Upper lobe of right lung (tissue), 1 donor: Measurements from ENCODE around the gene CDH5. TPM values are rescaled to one million over a fixed set of nuclear protein-coding genes. Genes with fewer than 3 reads are reported as not detected.

Source experiments
- ATAC-seq: fragments of 200-7000 bp; cut with Tn5 transposase; one replicate; pipeline ENCODE4 v1.9.1; 2020; ENCODE audit warnings: mild to moderate bottlenecking, moderate library complexity
- DNase-seq: peaks from one replicate; pipeline ENCODE4 v3.0.0-alpha.2; 2020
- H3K27ac ChIP-seq: fragments of 200-600 bp; one replicate; pipeline ENCODE4 v1.8.0; 2022
- H3K27me3 ChIP-seq: fragments of 200-600 bp; one replicate; pipeline ENCODE4 v1.8.0; 2022; ENCODE audit warnings: mild to moderate bottlenecking
- H3K36me3 ChIP-seq: fragments of 200-600 bp; one replicate; pipeline ENCODE4 v1.8.0; 2022
- H3K4me1 ChIP-seq: fragments of 200-600 bp; one replicate; pipeline ENCODE4 v1.8.0; 2022
- H3K4me3 ChIP-seq: fragments of 200-600 bp; one replicate; pipeline ENCODE4 v1.8.0; 2022; ENCODE audit warnings: mild to moderate bottlenecking
- H3K9me3 ChIP-seq: fragments of 200-600 bp; one replicate; pipeline ENCODE4 v1.8.0; 2022
- intact Hi-C: fragments of 100-400 bp; cut with DNase I; formaldehyde crosslinking; loops from one replicate; pipeline ENCODE4 v1.11.0; 2022
- total RNA-seq: library from RNA; stranded (reverse); fragmentation: NEBNext Ultra II Directional; extraction: Animal tissue kit (Norgen Biotek cat#: 25700); gene quantifications from one replicate; pipeline ENCODE4 v1.2.1, GENCODE V29; 2021
- TF ChIP-seq, protein P1 (sequence below): fragments of 200-600 bp; IDR thresholded peaks from one replicate; pipeline ENCODE4 v1.8.0; 2022; ENCODE audit warnings: antibody characterized with exemption
- donor health status: DM: no; HTN: yes; CAD: no; lungs with severe emphysema.

The CDH5 gene
- total RNA-seq, 1 donor from 2014 or later, result 144 TPM

DNA sequence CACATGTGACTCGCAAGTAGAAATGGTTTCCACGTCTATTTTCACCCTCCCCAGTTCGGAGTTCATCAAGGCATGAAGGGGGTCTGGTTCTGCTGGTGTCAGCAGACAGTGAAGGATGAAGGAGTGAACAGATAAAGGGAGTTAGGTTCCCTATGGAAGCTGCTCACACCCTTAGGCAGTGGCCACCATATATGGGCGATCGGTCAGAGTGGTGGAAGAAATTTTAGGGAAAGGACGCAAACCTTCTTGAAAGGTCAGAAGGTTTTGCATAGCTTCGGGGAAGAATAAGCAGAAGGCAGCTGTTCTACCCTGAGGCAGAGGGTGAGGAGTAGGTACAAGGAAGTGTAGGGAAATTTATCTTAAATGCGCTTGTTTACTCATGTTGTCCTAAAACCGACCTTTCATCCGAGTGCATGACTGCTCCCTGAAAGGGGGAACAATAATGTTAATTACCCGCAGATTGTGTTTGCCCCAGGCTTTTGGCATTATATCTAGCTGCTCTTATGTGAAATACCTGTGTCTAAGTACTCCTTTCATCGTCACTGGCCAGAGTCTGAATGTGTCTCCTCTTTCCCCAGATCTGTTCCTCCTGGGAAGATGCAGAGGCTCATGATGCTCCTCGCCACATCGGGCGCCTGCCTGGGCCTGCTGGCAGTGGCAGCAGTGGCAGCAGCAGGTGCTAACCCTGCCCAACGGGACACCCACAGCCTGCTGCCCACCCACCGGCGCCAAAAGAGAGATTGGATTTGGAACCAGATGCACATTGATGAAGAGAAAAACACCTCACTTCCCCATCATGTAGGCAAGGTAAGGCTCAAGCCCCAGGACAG is 12.5 kb downstream of the CDH5 start:
- no peaks in the 10 kb centered on the region for H3K27me3 ChIP-seq

DNA sequence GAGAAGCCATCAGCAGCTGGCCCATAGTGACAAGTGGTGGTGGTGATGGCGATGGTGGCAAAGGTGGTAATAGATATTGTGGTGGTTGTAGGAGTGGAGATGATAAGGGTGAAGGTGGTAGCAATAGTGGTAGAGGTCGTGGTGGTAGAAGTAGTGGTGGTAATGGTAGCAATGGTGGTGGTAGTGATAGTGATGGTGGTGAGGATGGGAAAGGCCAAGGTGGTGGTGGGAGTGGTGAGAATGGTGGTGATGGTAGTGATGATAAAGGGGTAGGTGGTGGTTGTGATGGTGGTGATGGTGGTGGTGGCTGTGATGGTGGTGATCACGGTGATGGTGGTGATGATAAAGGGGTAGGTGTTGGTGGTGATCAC is 13.1 kb downstream of the CDH5 start:
- H3K27me3 ChIP-seq, result no peaks in the 10 kb centered on the region
- no peak for DNase-seq
- no peaks in the 10 kb centered on the region for H3K36me3 ChIP-seq
- no peak overlapping the region for H3K27ac ChIP-seq
- no peak overlapping the region for H3K4me3 ChIP-seq
- intact Hi-C loops, result no loop called here
- ATAC-seq, result no peak
- no peaks in the 10 kb centered on the region for H3K9me3 ChIP-seq
- peaks cover 20% of the 10 kb centered on the region for H3K4me1 ChIP-seq
- TF ChIP-seq, protein P1, sequence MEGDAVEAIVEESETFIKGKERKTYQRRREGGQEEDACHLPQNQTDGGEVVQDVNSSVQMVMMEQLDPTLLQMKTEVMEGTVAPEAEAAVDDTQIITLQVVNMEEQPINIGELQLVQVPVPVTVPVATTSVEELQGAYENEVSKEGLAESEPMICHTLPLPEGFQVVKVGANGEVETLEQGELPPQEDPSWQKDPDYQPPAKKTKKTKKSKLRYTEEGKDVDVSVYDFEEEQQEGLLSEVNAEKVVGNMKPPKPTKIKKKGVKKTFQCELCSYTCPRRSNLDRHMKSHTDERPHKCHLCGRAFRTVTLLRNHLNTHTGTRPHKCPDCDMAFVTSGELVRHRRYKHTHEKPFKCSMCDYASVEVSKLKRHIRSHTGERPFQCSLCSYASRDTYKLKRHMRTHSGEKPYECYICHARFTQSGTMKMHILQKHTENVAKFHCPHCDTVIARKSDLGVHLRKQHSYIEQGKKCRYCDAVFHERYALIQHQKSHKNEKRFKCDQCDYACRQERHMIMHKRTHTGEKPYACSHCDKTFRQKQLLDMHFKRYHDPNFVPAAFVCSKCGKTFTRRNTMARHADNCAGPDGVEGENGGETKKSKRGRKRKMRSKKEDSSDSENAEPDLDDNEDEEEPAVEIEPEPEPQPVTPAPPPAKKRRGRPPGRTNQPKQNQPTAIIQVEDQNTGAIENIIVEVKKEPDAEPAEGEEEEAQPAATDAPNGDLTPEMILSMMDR, result no peak

More for the DNA sequence above, 12.5 kb downstream of the CDH5 start:
- intact Hi-C loops, result no loop called here
- no peaks in the 10 kb centered on the region for H3K36me3 ChIP-seq
- H3K27ac ChIP-seq, result no peak overlapping the region
- H3K9me3 ChIP-seq, result no peaks in the 10 kb centered on the region
- ATAC-seq (no peak), DNase-seq (no peak)
- H3K4me1 ChIP-seq, result peaks cover 20% of the 10 kb centered on the region
- TF ChIP-seq, protein P1, result no peak
- no peak overlapping the region for H3K4me3 ChIP-seq

DNA sequence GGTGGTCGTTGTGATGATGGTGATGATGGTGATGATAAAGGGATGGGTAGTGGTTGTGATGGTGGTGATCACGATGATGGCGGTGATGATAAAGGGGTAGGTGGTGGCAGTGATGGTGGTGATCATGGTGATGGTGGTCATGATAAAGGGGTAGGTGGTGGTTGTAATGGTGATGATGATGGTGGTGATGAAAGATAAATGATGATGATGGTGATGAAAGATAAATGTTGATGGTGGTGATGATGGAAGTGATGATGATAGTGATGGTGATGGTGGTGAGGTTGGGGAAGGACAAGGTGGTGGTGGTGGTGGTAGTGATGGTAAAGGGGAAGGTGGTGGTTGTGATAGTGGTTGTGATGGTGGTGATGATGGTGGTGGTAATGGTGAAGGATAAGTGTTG is 13.9 kb downstream of the CDH5 start:
- peaks cover 20% of the 10 kb centered on the region for H3K4me1 ChIP-seq
- no peaks in the 10 kb centered on the region for H3K27me3 ChIP-seq
- no peak for DNase-seq
- ATAC-seq, result no peak
- no peak overlapping the region for H3K4me3 ChIP-seq
- no peak overlapping the region for H3K27ac ChIP-seq
- TF ChIP-seq, protein P1, result no peak
- intact Hi-C loops, result no loop called here
- no peaks in the 10 kb centered on the region for H3K36me3 ChIP-seq
- H3K9me3 ChIP-seq, result no peaks in the 10 kb centered on the region

DNA sequence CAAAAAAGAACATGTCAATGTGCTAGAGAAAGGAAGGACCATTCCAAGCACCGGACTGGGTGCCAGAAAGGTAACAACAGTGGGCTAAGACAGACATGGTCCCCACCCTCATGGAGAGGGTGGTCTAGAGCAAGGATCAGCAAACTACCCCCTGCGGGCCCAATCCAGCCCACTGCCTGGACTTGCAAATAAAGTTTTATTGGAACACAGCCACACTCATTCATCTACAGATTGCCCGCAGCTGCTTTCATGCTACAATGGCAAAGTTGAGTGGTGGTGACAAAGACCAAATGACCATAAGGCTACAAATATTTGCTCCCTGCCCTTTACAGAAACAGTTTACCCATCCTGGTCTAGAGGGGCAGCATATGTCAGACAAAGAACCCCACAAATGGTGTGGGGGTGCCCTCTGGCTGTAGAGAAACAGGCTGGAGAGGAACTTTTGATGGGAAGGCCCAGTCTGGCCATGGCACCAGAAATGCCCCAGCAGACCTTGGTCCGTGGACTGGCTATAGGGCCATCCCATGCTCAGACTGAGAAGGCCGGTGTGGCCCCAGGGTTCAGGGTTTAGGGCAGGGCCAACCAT is 15.2 kb downstream of the CDH5 start:
- TF ChIP-seq, protein P1, result no peak
- H3K36me3 ChIP-seq, result no peaks in the 10 kb centered on the region
- intact Hi-C loops, result no loop called here
- no peak overlapping the region for H3K4me3 ChIP-seq
- DNase-seq (no peak), ATAC-seq (no peak)
- no peaks in the 10 kb centered on the region for H3K27me3 ChIP-seq
- H3K9me3 ChIP-seq, result no peaks in the 10 kb centered on the region
- H3K4me1 ChIP-seq, result peaks cover 17% of the 10 kb centered on the region
- H3K27ac ChIP-seq, result peak overlapping the region; percentile 31

DNA sequence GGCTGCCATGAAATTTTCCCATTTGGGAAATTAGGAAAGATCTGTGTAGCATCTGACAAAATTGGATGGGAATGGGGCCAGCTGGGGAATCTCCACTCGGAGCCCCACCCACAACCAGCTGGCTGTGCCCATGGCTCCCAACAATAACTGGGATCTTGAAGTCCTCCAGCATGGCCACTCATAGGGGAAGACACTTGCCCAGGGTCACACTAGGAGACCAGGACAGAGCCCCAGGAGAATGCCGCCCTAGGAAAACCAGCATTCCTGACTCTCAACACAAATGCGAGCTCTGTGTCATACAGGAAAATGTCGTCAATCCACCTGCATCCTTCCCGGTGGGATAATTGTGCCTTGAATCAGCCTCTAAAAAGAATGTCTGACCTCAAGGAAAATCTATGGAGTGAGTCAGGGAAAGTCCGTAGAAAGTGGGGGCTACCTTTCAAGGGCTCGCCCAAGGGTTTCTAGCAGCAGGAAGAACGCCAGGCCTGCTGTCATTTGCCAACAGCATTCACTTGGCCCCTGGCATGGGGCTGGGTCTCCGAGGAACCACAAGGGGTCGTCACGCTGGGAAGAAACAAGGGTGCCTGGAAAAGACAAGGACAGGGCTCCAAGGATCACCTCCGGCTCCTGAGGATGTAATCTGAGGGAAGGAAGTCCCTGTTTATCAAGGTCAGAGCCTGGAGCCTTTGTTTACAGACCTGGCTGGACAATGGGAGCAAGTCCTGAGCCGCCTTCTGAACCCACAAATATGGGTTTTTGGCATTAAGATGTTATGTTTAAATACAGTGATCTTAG is 15.9 kb downstream of the CDH5 start:
- Histone ChIP-seq H3K4me1 (peaks cover 17% of the 10 kb centered on the region), H3K9me3 (no peaks in the 10 kb centered on the region), H3K27me3 (no peaks in the 10 kb centered on the region), H3K36me3 (no peaks in the 10 kb centered on the region), H3K27ac (peak overlapping the region; percentile 31), H3K4me3 (no peak overlapping the region)
- intact Hi-C loops, result no loop called here
- ATAC-seq, result peak; percentile 42
- TF ChIP-seq, protein P1, result no peak
- DNase-seq, result no peak
